GM18868 (cell line): ENCODE measurements around the gene AAMP.
A peak's percentile ranks its signal among the peaks of the same experiment; 100 is the strongest.
"Not testable (repeated sequence)": the region's sequence is repeated elsewhere in the genome, so short reads cannot be mapped to it uniquely, and the experiment has no call there.

Experiments used
- ATAC-seq: cut with Tn5 transposase; IDR thresholded peaks from one replicate; pipeline ENCODE4 v1.9.1; 2021; ENCODE audit warnings: mild to moderate bottlenecking, moderate library complexity; ENCODE audit not compliant: unreplicated experiment

AAMP gene

GRCh38 chr2:218276986-218277755, 7.2 kb upstream of the AAMP start:
- ATAC-seq, result no peak

DNA sequence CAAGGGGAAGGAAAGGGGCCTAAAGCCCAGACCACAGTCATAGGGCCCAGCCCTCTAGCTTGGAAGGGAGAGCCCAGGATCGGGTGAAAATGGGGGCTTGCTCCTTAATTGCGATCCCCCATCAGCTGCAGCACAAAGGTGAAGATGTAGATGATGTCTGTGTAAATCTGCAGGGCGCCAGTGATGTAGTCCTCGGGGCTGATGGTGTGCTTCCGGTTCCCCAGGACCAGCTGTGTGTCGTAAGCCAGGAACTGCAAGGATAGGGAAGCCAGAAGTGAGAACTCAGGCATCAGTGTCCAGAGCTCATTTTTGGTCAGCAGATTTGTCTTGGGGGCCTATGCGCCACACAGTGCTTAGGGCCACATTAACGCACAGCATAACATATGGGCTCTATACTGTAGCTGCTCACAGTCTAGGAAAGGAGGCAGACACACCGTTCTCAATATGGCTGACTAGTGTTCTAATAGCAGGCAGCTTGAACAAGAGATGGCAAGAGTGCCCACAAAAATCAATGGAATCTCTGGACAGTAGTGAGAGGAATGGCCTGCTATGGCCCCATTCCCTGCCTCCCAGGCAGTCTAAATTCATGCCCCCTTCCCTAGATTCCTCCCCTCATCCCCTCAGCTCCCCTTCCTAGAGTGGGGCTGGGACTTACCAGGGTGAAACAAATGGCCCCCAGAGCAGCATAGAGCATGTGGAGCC, 5.6 kb upstream of the AAMP start:
- ATAC-seq, result no peak

GRCh38 chr2:218274586-218274985, 4.6 kb upstream of the AAMP start:
- no peak for ATAC-seq

DNA sequence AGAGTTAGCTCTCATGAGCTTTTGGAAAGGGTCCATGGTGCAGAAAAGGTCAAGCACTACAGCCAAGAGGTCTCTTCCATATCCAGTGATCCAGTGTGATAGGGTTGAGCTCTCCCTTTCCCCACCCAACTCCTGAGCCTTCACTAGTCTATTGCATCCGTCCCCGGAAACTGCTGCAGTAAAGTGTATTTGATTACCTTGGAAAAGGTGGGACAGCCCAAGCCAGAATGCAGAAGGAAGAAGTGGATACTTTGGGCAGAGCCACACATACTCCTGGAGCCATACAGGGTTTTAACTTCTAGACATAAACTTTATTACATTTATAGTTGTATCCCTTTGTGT, 3.9 kb upstream of the AAMP start:
- no peak for ATAC-seq

- ATAC-seq, result not testable (repeated sequence)
Observed at GRCh38 chr2:218273214-218273907, 3.4 kb upstream of the AAMP start.

DNA sequence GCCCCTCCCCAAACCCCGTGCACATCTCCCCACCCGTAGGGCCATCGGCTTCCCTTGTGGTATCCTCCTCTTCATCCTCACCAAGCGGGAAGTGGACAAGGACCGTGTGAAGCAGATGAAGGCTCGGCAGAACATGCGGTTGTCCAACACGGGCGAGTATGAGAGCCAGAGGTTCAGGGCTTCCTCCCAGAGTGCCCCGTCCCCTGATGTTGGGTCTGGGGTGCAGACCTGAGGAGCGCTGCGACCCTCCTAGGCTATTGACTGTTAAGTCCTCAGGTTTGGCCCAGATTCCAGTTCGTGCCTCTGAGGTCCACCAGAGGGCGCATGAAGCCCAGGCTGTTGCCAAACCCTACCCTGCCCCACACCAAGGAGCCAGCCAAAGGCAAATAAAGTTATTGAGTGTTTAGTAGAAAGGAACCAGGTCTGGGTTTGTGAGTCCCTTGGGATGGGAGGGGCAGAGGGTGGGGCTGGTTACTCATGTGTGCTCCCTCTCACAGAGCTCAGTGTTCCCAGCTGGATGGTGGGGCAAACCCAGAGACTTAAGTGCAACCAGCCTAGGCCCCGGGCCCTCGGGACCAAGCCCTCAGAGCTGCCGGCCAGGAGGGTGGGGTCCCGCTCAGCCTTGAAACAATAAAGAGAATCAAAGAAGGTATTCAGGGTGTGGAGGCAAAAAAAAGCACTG, 2.7 kb upstream of the AAMP start:
- peak; percentile 26 for ATAC-seq

DNA sequence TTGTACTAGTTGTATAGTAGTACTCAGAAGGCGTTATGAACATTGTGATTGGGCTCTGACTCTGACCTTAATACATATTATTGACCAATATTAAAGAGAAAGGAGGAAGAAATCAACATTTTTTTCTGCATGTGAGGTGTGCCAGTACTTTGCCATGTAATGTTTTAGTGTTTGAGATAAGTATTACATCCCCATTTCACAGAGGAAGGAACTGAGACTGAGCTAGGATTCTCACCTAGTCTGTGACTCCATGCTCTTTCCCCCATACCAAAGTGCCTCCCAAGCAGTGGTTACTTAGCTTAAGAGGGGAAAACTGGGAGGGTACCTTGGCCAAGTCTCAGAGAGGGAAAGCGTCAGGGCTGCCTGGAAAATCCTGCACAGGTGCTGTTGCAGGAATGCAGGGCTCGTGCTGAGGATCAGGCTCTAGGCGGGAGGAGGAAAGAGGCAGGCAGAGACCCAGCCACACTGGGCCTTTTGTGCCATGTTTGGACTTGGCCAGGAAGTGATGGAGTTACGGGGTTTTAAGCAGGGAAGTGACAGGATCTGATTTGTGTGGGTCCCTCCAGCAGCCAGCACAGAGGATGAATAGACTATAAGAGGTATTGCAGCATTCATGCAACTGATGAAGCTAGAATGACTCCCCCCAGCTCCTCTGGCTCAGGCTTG, 2.1 kb upstream of the AAMP start:
- ATAC-seq, result no peak

DNA sequence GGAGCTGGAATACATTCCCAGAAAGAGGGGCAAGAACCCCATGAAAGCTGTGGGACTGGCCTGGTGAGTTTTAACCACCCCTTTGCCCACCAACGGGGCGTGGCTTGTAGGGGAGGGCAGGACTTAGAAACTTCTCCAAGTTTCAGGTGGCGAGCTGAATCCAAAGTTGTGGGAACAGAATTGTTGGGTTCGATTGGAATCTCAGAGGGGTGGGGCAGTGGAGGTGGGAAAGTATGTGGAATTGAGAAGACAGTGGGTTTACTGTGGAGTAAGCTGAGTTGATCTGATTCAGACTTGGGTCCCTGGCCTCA, 1.5 kb upstream of the AAMP start:
- no peak for ATAC-seq

- ATAC-seq, result no peak
Observed at GRCh38 chr2:218270721-218271486, 967 bp upstream of the AAMP start.

GRCh38 chr2:218267259-218267658, 2.7 kb downstream of the AAMP start:
- ATAC-seq, result no peak

GRCh38 chr2:218266316-218266979, 3.5 kb downstream of the AAMP start:
- ATAC-seq, result no peak

DNA sequence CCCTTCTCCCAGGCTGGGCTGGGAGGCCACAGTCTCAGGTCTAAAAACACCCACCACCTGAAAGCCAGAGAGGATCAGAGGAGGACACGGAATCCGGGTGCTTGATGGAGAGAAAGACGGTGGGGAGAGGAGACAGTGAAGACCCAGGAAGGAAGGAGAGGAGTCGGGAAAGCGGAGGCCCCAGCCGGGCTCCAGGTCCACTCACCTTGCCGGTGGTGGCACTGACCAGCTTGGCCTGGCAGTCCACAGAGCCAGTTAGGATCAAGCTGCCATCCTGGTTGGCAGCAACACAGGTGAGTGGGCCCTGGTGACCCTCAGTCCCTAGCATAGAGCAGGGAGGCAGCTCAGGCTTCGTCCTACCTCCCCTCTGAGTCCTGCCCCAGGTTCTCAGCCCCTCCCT, 4.3 kb downstream of the AAMP start:
- ATAC-seq, result no peak

- no peak for ATAC-seq
Observed at GRCh38 chr2:218264773-218265561, 5.0 kb downstream of the AAMP start.

GRCh38 chr2:218263817-218264641, 5.9 kb downstream of the AAMP start:
- no peak for ATAC-seq

DNA sequence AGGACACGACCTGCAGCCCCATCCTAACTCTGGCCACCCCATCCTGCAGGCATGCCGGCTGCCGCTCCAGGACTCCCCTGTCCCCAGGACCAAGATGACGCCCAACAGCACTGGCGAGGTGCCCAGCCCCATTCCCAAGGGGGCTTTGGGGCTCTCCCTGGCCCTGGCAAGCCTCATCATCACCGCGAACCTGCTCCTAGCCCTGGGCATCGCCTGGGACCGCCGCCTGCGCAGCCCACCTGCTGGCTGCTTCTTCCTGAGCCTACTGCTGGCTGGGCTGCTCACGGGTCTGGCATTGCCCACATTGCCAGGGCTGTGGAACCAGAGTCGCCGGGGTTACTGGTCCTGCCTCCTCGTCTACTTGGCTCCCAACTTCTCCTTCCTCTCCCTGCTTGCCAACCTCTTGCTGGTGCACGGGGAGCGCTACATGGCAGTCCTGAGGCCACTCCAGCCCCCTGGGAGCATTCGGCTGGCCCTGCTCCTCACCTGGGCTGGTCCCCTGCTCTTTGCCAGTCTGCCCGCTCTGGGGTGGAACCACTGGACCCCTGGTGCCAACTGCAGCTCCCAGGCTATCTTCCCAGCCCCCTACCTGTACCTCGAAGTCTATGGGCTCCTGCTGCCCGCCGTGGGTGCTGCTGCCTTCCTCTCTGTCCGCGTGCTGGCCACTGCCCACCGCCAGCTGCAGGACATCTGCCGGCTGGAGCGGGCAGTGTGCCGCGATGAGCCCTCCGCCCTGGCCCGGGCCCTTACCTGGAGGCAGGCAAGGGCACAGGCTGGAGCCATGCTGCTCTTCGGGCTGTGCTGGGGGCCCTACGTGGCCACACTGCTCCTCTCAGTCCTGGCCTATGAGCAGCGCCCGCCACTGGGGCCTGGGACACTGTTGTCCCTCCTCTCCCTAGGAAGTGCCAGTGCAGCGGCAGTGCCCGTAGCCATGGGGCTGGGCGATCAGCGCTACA, 7.0 kb downstream of the AAMP start:
- ATAC-seq, result no peak

DNA sequence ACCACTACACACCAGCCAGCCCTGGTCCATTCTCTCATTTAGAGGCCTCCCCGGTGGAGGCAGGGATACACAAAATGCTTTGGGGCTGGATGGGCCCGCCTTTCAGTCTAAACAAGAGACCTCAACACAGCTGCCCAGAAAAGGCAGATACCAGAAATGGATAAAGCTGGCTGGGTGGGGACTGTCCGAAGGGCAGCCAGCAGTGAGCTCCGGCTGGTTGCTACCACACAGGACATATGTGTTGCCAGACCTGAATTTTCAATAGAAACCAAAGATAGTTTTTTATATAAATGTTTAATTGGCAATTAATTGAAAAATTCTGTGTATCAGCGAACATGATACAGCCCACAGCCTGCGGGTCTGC, 7.7 kb downstream of the AAMP start:
- no peak for ATAC-seq
